HepG2 (cell line): ENCODE data around the gene ELOVL5. TPM values are rescaled to one million over a fixed set of nuclear protein-coding genes. Genes with fewer than 3 reads are reported as not detected.

Experiments
- ELF4 ChIP-seq: sonication (generic); formaldehyde crosslinking; IDR thresholded peaks from 2 replicates; pipeline ENCODE4 v1.5.0; 2020; ENCODE audit warnings: missing genetic modification reagents, mild to moderate bottlenecking, moderate library complexity, borderline replicate concordance
- TCF12 ChIP-seq, 2 experiments: fragments of 450-650 bp in 1 of 2; sonication (generic) in 1 of 2; formaldehyde crosslinking in 1 of 2; IDR thresholded peaks; 2 replicates each; pipeline versions ENCODE4 v1.6.1 to v1.8.0; 2017 to 2022; ENCODE audit warnings: antibody characterized with exemption in 1 of 2, mild to moderate bottlenecking in 1 of 2, missing genetic modification reagents in 1 of 2, moderate library complexity in 1 of 2
- ZNF790 ChIP-seq: sonication (generic); formaldehyde crosslinking; IDR thresholded peaks from 2 replicates; pipeline ENCODE4 v1.8.0; 2022; ENCODE audit warnings: missing genetic modification reagents, mild to moderate bottlenecking, borderline replicate concordance
- polyA plus RNA-seq, 8 experiments: library from polyadenylated mRNA; depleted of rRNA in 3 of 8; stranded (reverse) in 7 of 8; unstranded in 1 of 8; fragments of >200 nt; fragmentation: Illumina TruSeq in 4 of 8; extraction: Trizol in 4 of 8; gene quantifications; 2 replicates each; pipeline versions ENCODE4 v1.2.1 to v1.2.3, GENCODE V29; 2011 to 2016; ENCODE audit warnings: low read depth in 4 of 8, missing spikeins in 1 of 8, mixed read lengths in 1 of 8; ENCODE audit not compliant: insufficient read depth in 1 of 8
- total RNA-seq, 5 experiments: library from RNA; depleted of rRNA; stranded (reverse); fragments of >200 nt; fragmentation: Illumina TruSeq; extraction: Trizol; gene quantifications; 2 replicates each; pipeline ENCODE4 v1.2.3, GENCODE V29; 2016; ENCODE audit warnings: low read depth in 1 of 5
- TF ChIP-seq, protein P1 (sequence below): sonication (generic); formaldehyde crosslinking; conservative IDR thresholded peaks from 2 replicates; pipeline ENCODE4 v1.4.0; 2020; ENCODE audit warnings: mild to moderate bottlenecking, missing genetic modification reagents, moderate library complexity
- TF ChIP-seq, protein P2 (sequence below): sonication (generic); formaldehyde crosslinking; IDR thresholded peaks from 2 replicates; pipeline ENCODE4 v1.4.0; 2020; ENCODE audit warnings: mild to moderate bottlenecking, missing genetic modification reagents, borderline replicate concordance
- TF ChIP-seq, protein P3 (sequence below): sonication (generic); formaldehyde crosslinking; IDR thresholded peaks from 2 replicates; pipeline ENCODE4 v1.8.1; 2023; ENCODE audit warnings: mild to moderate bottlenecking, moderate library complexity, missing genetic modification reagents

ELOVL5 gene
- total and polyA plus RNA-seq, 2 of the 13 experiments (the other 11 are each of a cell fraction or from before 2014, with no cell fraction given): 50.1 to 72.4 TPM

DNA sequence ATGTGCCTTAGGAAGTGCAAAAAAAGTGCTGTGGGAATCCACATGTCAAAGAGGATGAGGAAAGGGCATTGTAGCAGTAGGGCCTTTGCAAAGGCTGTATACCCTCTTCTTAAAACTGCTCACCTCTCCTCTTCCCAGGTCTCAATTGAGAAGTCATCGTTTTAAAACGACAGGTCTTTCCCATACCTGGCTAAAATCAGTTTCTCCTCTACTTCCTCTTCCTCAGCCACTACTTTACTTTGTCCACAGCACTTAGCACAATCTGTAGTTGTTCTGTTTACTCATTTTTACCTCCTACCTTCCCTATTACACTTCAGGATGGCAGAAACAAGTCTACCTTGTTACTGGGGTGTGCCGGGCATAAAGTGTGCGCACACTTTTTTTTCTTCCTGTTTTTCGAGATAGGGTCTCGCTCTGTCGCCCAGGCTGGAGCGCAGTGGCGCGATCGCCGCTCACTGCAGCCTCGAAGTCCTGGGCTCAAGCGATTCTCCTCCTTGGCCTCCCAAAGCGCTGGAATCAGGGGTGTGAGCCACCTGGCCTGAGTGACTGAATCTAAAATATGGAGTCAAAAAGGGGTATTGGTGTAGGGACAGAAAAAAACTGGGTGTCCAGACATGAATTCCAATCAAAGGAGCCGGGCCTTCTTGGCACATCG, 9.8 kb upstream of the ELOVL5 start (continued):
- TF ChIP-seq ZNF790 (CRISPR knock-in tag): peak; percentile 70; the same call in 1 of the 2 replicates
- TF ChIP-seq ELF4: peak; percentile 73; the same call in 1 of the 2 replicates
- TF ChIP-seq, protein P1, sequence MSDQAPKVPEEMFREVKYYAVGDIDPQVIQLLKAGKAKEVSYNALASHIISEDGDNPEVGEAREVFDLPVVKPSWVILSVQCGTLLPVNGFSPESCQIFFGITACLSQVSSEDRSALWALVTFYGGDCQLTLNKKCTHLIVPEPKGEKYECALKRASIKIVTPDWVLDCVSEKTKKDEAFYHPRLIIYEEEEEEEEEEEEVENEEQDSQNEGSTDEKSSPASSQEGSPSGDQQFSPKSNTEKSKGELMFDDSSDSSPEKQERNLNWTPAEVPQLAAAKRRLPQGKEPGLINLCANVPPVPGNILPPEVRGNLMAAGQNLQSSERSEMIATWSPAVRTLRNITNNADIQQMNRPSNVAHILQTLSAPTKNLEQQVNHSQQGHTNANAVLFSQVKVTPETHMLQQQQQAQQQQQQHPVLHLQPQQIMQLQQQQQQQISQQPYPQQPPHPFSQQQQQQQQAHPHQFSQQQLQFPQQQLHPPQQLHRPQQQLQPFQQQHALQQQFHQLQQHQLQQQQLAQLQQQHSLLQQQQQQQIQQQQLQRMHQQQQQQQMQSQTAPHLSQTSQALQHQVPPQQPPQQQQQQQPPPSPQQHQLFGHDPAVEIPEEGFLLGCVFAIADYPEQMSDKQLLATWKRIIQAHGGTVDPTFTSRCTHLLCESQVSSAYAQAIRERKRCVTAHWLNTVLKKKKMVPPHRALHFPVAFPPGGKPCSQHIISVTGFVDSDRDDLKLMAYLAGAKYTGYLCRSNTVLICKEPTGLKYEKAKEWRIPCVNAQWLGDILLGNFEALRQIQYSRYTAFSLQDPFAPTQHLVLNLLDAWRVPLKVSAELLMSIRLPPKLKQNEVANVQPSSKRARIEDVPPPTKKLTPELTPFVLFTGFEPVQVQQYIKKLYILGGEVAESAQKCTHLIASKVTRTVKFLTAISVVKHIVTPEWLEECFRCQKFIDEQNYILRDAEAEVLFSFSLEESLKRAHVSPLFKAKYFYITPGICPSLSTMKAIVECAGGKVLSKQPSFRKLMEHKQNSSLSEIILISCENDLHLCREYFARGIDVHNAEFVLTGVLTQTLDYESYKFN: no peak
- no peak for TF ChIP-seq TCF12 (IDR thresholded peaks at IDR 0.05)
- no peak for TF ChIP-seq TCF12 (CRISPR knock-in tag; IDR thresholded peaks at IDR 0.05)
- TF ChIP-seq, protein P2, sequence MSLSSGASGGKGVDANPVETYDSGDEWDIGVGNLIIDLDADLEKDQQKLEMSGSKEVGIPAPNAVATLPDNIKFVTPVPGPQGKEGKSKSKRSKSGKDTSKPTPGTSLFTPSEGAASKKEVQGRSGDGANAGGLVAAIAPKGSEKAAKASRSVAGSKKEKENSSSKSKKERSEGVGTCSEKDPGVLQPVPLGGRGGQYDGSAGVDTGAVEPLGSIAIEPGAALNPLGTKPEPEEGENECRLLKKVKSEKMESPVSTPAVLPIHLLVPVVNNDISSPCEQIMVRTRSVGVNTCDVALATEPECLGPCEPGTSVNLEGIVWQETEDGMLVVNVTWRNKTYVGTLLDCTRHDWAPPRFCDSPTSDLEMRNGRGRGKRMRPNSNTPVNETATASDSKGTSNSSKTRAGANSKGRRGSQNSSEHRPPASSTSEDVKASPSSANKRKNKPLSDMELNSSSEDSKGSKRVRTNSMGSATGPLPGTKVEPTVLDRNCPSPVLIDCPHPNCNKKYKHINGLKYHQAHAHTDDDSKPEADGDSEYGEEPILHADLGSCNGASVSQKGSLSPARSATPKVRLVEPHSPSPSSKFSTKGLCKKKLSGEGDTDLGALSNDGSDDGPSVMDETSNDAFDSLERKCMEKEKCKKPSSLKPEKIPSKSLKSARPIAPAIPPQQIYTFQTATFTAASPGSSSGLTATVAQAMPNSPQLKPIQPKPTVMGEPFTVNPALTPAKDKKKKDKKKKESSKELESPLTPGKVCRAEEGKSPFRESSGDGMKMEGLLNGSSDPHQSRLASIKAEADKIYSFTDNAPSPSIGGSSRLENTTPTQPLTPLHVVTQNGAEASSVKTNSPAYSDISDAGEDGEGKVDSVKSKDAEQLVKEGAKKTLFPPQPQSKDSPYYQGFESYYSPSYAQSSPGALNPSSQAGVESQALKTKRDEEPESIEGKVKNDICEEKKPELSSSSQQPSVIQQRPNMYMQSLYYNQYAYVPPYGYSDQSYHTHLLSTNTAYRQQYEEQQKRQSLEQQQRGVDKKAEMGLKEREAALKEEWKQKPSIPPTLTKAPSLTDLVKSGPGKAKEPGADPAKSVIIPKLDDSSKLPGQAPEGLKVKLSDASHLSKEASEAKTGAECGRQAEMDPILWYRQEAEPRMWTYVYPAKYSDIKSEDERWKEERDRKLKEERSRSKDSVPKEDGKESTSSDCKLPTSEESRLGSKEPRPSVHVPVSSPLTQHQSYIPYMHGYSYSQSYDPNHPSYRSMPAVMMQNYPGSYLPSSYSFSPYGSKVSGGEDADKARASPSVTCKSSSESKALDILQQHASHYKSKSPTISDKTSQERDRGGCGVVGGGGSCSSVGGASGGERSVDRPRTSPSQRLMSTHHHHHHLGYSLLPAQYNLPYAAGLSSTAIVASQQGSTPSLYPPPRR (CRISPR knock-in tag): peak; percentile 30; the same call in 1 of the 2 replicates
- TF ChIP-seq, protein P3, sequence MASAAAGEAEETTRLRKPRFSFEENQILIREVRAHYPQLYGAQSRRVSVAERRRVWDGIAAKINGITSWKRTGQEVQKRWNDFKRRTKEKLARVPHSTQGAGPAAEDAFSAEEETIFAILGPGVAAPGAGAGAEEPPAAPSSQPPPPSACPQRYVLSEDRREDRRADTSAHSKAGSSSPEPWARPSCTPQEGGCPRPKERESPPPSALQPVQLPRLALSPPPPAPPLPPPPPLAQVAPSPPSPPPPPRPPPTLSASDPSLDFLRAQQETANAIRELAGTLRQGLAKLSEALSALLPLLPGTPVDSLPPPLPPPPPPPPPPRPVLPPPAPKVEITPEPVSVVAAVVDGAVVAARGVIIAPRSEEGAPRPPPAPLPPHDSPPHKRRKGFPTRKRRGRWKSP (CRISPR knock-in tag): peak; percentile 57
- TF ChIP-seq, all 625 proteins: peak for 42
